ENCODE measurements around the gene CAMK2N2.

CAMK2N2 gene

GRCh38 chr3:184275961-184276910, 14.9 kb upstream of the CAMK2N2 start, which contains the start of gene ECE2:
TSS of gene ECE2 (plus strand) at chr3:184276022. CDS start at chr3:184276154, 132 bp downstream.
- TF ChIP-seq POLR2AphosphoS5 (IDR thresholded peaks at IDR 0.05; ENCODE audit: low read depth, low read length) (no peak), FOXP2 (optimal IDR thresholded peaks at IDR 0.05; ENCODE audit: borderline replicate concordance, extremely low read depth, extremely low read length, insufficient read depth) (no peak), SIN3A (IDR thresholded peaks at IDR 0.05; ENCODE audit: borderline replicate concordance, insufficient read depth, low read length) (no peak), TAF1 (IDR thresholded peaks at IDR 0.05; ENCODE audit: borderline replicate concordance, insufficient read depth, low read length) (no peak)
- TF ChIP-seq, protein P1, sequence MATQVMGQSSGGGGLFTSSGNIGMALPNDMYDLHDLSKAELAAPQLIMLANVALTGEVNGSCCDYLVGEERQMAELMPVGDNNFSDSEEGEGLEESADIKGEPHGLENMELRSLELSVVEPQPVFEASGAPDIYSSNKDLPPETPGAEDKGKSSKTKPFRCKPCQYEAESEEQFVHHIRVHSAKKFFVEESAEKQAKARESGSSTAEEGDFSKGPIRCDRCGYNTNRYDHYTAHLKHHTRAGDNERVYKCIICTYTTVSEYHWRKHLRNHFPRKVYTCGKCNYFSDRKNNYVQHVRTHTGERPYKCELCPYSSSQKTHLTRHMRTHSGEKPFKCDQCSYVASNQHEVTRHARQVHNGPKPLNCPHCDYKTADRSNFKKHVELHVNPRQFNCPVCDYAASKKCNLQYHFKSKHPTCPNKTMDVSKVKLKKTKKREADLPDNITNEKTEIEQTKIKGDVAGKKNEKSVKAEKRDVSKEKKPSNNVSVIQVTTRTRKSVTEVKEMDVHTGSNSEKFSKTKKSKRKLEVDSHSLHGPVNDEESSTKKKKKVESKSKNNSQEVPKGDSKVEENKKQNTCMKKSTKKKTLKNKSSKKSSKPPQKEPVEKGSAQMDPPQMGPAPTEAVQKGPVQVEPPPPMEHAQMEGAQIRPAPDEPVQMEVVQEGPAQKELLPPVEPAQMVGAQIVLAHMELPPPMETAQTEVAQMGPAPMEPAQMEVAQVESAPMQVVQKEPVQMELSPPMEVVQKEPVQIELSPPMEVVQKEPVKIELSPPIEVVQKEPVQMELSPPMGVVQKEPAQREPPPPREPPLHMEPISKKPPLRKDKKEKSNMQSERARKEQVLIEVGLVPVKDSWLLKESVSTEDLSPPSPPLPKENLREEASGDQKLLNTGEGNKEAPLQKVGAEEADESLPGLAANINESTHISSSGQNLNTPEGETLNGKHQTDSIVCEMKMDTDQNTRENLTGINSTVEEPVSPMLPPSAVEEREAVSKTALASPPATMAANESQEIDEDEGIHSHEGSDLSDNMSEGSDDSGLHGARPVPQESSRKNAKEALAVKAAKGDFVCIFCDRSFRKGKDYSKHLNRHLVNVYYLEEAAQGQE (IDR thresholded peaks at IDR 0.05; ENCODE audit: insufficient read depth in 1 of 2, low read depth in 2 of 2, low read length in 2 of 2) = no peak

DNA sequence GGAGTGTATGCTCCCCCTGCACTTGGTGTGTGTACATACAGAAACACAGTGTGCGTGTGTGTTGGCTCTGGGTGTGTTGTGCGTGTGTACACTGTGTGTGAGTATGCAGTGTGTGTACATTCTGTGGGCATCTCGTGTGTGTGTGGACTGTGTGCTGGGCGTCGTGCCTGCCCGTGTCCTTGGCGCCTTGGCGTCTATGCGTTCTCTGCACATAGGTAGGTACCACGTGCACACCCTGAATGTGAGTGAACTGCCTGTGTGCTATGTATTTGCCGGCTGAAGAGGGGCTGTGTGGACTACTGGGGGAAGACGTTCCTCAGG, 14.0 kb upstream of the CAMK2N2 start:
- TF ChIP-seq, protein P1 (IDR thresholded peaks at IDR 0.05; ENCODE audit: insufficient read depth in 1 of 2, low read depth in 2 of 2, low read length in 2 of 2) = no peak
- TF ChIP-seq POLR2AphosphoS5 (IDR thresholded peaks at IDR 0.05; ENCODE audit: low read depth, low read length) (no peak), SIN3A (IDR thresholded peaks at IDR 0.05; ENCODE audit: borderline replicate concordance, insufficient read depth, low read length) (no peak), TAF1 (IDR thresholded peaks at IDR 0.05; ENCODE audit: borderline replicate concordance, insufficient read depth, low read length) (no peak), FOXP2 (optimal IDR thresholded peaks at IDR 0.05; ENCODE audit: borderline replicate concordance, extremely low read depth, extremely low read length, insufficient read depth) (no peak)

DNA sequence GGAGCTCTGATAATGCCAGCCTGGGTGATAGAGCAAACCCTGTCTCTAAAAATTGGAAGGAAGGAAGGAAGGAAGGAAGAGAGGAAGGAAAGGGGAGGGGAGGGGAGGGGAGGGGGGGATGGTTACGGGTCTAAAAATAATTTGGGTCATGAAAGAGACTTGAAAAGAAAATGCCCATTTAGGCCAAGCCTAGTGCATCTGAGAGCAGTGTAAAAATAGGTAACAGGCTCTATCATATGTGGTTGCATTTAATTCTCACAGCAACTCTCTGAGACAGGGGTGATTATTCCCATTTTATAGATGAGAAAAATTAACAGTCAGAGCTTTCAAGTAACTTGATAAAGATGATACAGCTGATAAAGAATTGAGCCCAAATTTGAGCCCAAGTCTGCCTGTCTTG, 10.9 kb upstream of the CAMK2N2 start:
- TF ChIP-seq POLR2AphosphoS5 (IDR thresholded peaks at IDR 0.05; ENCODE audit: low read depth, low read length) (no peak), TAF1 (IDR thresholded peaks at IDR 0.05; ENCODE audit: borderline replicate concordance, insufficient read depth, low read length) (no peak)

DNA sequence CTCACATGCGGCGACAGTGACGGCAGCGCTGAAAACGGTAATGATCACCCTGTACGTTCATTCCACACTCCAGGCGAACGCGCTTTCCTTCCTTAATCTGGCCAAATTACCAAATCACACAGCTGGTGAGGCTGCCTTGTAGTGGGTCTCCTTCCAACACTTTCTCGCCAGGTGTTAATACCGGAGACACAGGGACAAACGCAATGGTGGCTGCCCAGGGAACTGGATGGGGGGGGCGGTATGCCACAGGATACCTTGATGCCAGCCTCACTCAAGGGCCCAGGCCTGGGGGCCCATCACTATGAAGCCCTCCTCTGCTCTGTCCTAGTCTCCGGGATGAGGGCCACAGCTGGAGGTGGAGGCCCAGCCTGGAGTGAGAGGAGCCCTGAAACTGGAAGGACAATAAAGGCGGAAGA, 1.4 kb upstream of the CAMK2N2 start:
- TF ChIP-seq, protein P1 (IDR thresholded peaks at IDR 0.05; ENCODE audit: insufficient read depth in 1 of 2, low read depth in 2 of 2, low read length in 2 of 2) = no peak
- TF ChIP-seq FOXP2 (optimal IDR thresholded peaks at IDR 0.05; ENCODE audit: borderline replicate concordance, extremely low read depth, extremely low read length, insufficient read depth) (no peak), TAF1 (IDR thresholded peaks at IDR 0.05; ENCODE audit: borderline replicate concordance, insufficient read depth, low read length) (no peak), POLR2AphosphoS5 (IDR thresholded peaks at IDR 0.05; ENCODE audit: low read depth, low read length) (no peak), SIN3A (IDR thresholded peaks at IDR 0.05; ENCODE audit: borderline replicate concordance, insufficient read depth, low read length) (no peak)

GRCh38 chr3:184261854-184262763, 756 bp upstream of the CAMK2N2 start:
- TF ChIP-seq FOXP2 (optimal IDR thresholded peaks at IDR 0.05; ENCODE audit: borderline replicate concordance, extremely low read depth, extremely low read length, insufficient read depth) (no peak), TAF1 (IDR thresholded peaks at IDR 0.05; ENCODE audit: borderline replicate concordance, insufficient read depth, low read length) (no peak), POLR2AphosphoS5 (IDR thresholded peaks at IDR 0.05; ENCODE audit: low read depth, low read length) (no peak), SIN3A (IDR thresholded peaks at IDR 0.05; ENCODE audit: borderline replicate concordance, insufficient read depth, low read length) (no peak)
- TF ChIP-seq, protein P1 (IDR thresholded peaks at IDR 0.05; ENCODE audit: insufficient read depth in 1 of 2, low read depth in 2 of 2, low read length in 2 of 2) = no peak

All from PFSK-1 (cell line).